AG09309 (cell line): ENCODE data around the gene ELFN1.

Experiments used
- DNase-seq: peaks from one replicate; pipeline ENCODE4 v3.0.0-alpha.2; 2010; ENCODE audit warnings: low read depth
- H3K4me3 ChIP-seq: 2 replicates; pipeline ENCODE4 v1.5.1; 2011; ENCODE audit warnings: mild to moderate bottlenecking, low read depth, low read length, moderate library complexity; ENCODE audit not compliant: control insufficient read depth
- TF ChIP-seq, protein P1 (sequence below): IDR thresholded peaks from 2 replicates; pipeline ENCODE4 v1.5.1; 2011; ENCODE audit warnings: mild to moderate bottlenecking, low read depth, low read length, inconsistent platforms; ENCODE audit not compliant: insufficient read depth, control insufficient read depth; ENCODE audit errors: missing control alignments

ELFN1 gene

GRCh38 chr7:1641661-1642260 lies 28.3 kb upstream of the ELFN1 start:
- TF ChIP-seq, protein P1, sequence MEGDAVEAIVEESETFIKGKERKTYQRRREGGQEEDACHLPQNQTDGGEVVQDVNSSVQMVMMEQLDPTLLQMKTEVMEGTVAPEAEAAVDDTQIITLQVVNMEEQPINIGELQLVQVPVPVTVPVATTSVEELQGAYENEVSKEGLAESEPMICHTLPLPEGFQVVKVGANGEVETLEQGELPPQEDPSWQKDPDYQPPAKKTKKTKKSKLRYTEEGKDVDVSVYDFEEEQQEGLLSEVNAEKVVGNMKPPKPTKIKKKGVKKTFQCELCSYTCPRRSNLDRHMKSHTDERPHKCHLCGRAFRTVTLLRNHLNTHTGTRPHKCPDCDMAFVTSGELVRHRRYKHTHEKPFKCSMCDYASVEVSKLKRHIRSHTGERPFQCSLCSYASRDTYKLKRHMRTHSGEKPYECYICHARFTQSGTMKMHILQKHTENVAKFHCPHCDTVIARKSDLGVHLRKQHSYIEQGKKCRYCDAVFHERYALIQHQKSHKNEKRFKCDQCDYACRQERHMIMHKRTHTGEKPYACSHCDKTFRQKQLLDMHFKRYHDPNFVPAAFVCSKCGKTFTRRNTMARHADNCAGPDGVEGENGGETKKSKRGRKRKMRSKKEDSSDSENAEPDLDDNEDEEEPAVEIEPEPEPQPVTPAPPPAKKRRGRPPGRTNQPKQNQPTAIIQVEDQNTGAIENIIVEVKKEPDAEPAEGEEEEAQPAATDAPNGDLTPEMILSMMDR: no peak
- no peak for DNase-seq
- H3K4me3 ChIP-seq: no peak overlapping the region

DNA sequence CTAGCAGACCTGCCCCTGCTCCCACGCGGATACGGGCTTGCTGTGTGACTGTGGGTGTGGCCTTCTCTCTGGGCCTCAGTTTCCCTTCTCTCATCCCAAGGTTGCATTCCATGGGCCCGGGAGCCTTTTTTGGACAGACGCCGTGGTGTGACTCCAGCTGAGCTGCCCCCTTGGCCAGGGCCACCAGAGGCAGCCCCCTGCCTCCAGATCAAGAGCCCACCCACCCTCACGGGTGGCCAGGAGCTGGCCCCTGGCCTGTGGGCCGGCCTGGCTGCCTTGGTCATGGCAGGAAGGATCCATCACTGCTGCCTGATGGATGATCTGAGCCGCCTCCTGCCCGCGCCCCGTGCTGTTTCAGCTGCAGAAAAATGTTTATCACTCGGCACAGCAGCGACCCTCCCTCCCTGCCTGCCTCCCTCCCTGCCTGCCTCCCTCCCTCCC lies 27.8 kb upstream of the ELFN1 start:
- H3K4me3 ChIP-seq: no peak overlapping the region
- TF ChIP-seq, protein P1: no peak
- DNase-seq: no peak

DNA sequence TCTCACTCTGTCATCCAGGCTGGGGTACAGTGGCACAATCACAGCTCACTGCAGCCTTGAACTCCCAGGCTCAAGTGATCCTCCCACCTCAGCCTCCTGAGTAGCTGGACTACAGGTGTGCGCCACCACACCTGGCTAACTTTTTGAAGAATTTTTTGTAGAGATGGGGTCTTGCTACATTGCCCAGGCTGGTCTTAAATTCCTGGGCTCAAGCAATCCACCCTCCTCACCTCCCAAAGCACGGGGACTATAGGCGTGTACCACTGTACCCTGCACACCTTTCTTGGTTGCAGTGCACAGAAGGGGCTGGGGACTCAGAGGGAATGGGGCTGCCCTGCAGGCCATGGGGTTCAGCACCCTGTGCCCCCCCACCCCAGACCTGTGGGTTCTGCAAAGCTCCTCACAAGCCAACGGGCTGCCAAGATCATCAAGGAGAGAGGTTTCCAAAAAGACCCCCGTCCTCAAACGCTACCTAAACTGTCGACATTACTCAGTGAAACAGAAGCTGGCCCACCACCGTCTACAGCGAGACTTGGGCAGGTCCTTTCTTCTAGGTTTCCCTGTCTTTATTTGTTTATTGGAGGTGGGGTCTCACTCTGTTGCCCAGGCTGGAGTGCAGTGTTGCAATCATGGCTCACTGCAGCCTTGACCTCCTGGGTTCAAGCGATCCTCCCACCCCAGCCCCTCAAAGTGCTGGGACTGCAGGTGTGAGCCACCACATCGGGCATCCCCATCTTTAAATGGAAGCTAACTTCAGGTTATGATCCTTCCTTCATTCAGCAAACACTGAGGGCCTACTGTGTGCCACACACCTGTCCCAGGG lies 26.6 kb upstream of the ELFN1 start:
- no peak overlapping the region for H3K4me3 ChIP-seq
- TF ChIP-seq, protein P1: no peak
- DNase-seq: no peak

GRCh38 chr7:1644341-1645070 lies 25.6 kb upstream of the ELFN1 start:
- DNase-seq: no peak
- H3K4me3 ChIP-seq: no peak overlapping the region
- TF ChIP-seq, protein P1: no peak

GRCh38 chr7:1645071-1645409 lies 25.0 kb upstream of the ELFN1 start:
- no peak for DNase-seq
- no peak overlapping the region for H3K4me3 ChIP-seq
- TF ChIP-seq, protein P1: no peak

GRCh38 chr7:1645476-1645875 lies 24.6 kb upstream of the ELFN1 start:
- TF ChIP-seq, protein P1: no peak
- H3K4me3 ChIP-seq: no peak overlapping the region

More at GRCh38 chr7:1645476-1645875, 24.6 kb upstream of the ELFN1 start:
- no peak for DNase-seq
